ENCODE data around the gene SLC39A3. TPM values are rescaled to one million over a fixed set of nuclear protein-coding genes. Genes with fewer than 3 reads are reported as not detected.

The SLC39A3 gene
- 32.4 and 33.8 TPM in 2 replicates for total RNA-seq (2021)
- long read RNA-seq, transcript SLC39A3-205 (3 exons, 524 nt): minor isoform, 5 of 361 reads
- long read RNA-seq, transcript SLC39A3-201 (3 exons, 1,502 nt): major isoform, 322 of 361 reads
- long read RNA-seq, transcript SLC39A3-202 (2 exons, 2,940 nt): minor isoform, 22 of 361 reads
- long read RNA-seq, partial matches to known transcripts: 3 of 361 reads
- long read RNA-seq, other reads (novel, unspliced or antisense): 9 of 361 reads

GRCh38 chr19:2739602-2740313 lies at the start of gene SLC39A3:
SLC39A3 (minus strand) TSS chr19:2740017; CDS start chr19:2737257, 2,760 bp downstream.
- Histone ChIP-seq H3K56ac (ENCODE audit: insufficient read length, low read depth, low read length) (no peak within 1 kb of the TSS), H4K91ac (ENCODE audit: insufficient read length, low read depth, low read length) (no peak within 1 kb of the TSS), H3K9me3 (ENCODE audit: control insufficient read depth, low read depth, low read length) (no peaks in the 10 kb centered on the region), H2AFZ (ENCODE audit: low read length) (no peak within 1 kb of the TSS), H3K4me2 (ENCODE audit: insufficient read depth, insufficient read length, low read length) (peak within 1 kb of the TSS; percentile 89), H3K27ac (ENCODE audit: insufficient read length, low read depth, low read length) (no peak within 1 kb of the TSS), H3K23ac (ENCODE audit: insufficient read length, low read depth, low read length) (no peak within 1 kb of the TSS), H4K20me1 (ENCODE audit: control insufficient read depth, insufficient read depth, insufficient read length) (no peaks in the 10 kb centered on the region), H3K14ac (ENCODE audit: insufficient read depth, low read length) (no peak within 1 kb of the TSS; the same call in 1 of the 2 replicates), H4K8ac (replicated peaks; ENCODE audit: insufficient read length, low read depth, low read length) (no peak within 1 kb of the TSS), H3K18ac (ENCODE audit: insufficient read length, low read depth, low read length) (no peak within 1 kb of the TSS), H3K9ac (ENCODE audit: extremely low read depth, insufficient read length, low read length) (peak within 1 kb of the TSS; percentile 59), H3K4ac (ENCODE audit: low read depth, low read length) (no peak within 1 kb of the TSS), H3K79me2 (ENCODE audit: insufficient read depth, low read length) (no peaks in the 10 kb centered on the region), H2BK120ac (ENCODE audit: low read depth, low read length, poor library complexity, severe bottlenecking) (no peak within 1 kb of the TSS), H2BK15ac (ENCODE audit: low read depth, low read length) (no peak within 1 kb of the TSS), H2AK5ac (ENCODE audit: insufficient read length, low read length) (no peak within 1 kb of the TSS), H3K79me1 (ENCODE audit: insufficient read depth, low read depth, low read length, poor library complexity, severe bottlenecking) (no peaks in the 10 kb centered on the region), H2BK5ac (ENCODE audit: insufficient read length, low read length) (no peak within 1 kb of the TSS), H3T11ph (ENCODE audit: low read length) (no peak within 1 kb of the TSS), H4K5ac (ENCODE audit: insufficient read length, low read depth, low read length) (no peak within 1 kb of the TSS), H2BK20ac (ENCODE audit: low read depth, low read length, poor library complexity, severe bottlenecking) (no peak within 1 kb of the TSS), H2BK12ac (ENCODE audit: insufficient read length, low read depth, low read length) (no peak within 1 kb of the TSS), H3K4me1 (ENCODE audit: insufficient read depth, low read length) (no peaks in the 10 kb centered on the region), H3K23me2 (ENCODE audit: insufficient read length, low read depth, low read length, poor library complexity, severe bottlenecking) (peaks cover 5% of the 10 kb centered on the region), H3K27me3 (ENCODE audit: insufficient read depth, low read length) (no peaks in the 10 kb centered on the region; the same call in 1 of the 2 replicates)
- no CpG with 5 or more reads among the region's 64 CpGs for WGBS (ENCODE audit: extremely low coverage, insufficient read length, low lambda C conversion rate)
- H3K36me3 Mint-ChIP-seq (ENCODE audit: insufficient read depth in 1 of 3, low read depth in 3 of 3): peaks cover 26 to 29% (median 26%) of the 10 kb centered on the region in 3 experiments
- peak; percentile 98 for DNase-seq
- no peaks in the 10 kb centered on the region; a peak in 1 of 5 replicates for H3K9me3 Mint-ChIP-seq
- H3K27me3 Mint-ChIP-seq (ENCODE audit: low read depth): peaks cover 22% of the 10 kb centered on the region
- peaks cover 5 to 6% of the 10 kb centered on the region in 2 experiments for H3K4me1 Mint-ChIP-seq
- peak within 1 kb of the TSS in 1 of 3 experiments; percentile 70; a peak in 1 of 7 replicates for H3K27ac Mint-ChIP-seq
- 0 out of 3 replicates have a peak, but pooled peaks have one; percentile 10 for TF ChIP-seq CTCF (conservative IDR thresholded peaks at IDR 0.05)
- H3K4me3 Mint-ChIP-seq: peak within 1 kb of the TSS; percentile 81 to 88
